HG03159 (cell line): ENCODE measurements around the gene NDRG3.
"Not testable (repeated sequence)": the region's sequence is repeated elsewhere in the genome, so short reads cannot be mapped to it uniquely, and the experiment has no call there.

ENCODE experiments used
- ATAC-seq: cut with Tn5 transposase; IDR thresholded peaks from one replicate; pipeline ENCODE4 v1.9.1; 2021; ENCODE audit warnings: mild to moderate bottlenecking, moderate library complexity; ENCODE audit not compliant: unreplicated experiment

NDRG3 gene

DNA sequence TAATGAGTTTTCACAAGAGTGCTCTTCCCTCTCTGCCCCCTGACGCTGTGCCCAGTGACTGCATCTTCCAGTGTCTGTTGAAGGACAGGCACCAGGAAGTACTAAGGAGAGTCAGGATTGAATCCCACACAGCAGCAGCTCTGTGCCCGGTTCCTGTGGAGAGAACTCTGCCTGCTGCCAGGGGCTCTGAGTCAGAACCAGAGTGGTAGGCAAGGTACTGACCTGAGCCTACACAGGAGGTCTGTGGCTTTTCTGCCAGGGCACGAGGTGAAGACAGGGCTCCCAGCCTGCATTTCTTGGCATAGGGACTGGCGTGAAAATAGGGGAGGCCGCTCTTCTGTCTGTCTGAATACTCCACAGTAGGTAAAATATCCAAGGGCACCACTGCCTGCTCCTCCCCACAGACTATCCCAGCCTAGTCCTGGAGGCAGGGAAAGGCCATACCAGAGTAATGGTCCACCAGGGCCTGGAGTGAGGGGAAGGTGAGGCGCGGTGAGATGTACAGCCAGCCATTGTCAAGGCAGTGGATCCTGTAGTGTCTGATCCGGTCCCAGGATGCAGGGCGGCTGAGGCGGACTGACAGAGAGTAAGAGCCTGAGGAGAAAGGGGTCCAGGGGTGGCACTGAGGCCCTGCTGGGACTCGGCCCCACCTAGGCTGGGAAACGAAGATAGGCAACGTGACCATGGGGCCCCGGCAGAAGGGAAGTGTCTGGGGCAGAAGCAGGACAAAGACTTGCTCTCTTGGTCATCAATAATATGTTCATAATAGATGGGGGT, 130.9 kb downstream of the NDRG3 start:
- ATAC-seq: no peak

DNA sequence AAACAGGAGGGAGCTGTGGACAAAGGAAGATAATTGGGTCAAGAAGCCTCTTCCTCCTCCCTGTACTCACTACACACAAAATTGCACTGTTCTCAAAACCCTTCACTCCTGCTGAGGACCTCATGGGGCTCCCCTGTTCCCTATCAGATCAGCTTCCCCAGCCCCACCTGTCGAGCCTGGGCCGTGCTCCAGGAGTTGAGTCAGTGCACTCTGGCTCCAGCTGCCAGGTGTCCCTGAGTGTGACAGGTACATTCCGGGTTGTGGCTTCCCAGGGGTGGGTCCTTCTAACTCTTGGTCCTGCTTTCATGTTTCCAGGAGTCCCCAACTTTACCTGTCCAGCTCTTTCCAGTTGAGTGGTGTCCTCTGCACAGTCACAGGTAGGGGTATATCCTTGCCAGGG, 131.9 kb downstream of the NDRG3 start:
- ATAC-seq: no peak

GRCh38 chr20:36611625-36612024, 134.3 kb downstream of the NDRG3 start:
- ATAC-seq: no peak

DNA sequence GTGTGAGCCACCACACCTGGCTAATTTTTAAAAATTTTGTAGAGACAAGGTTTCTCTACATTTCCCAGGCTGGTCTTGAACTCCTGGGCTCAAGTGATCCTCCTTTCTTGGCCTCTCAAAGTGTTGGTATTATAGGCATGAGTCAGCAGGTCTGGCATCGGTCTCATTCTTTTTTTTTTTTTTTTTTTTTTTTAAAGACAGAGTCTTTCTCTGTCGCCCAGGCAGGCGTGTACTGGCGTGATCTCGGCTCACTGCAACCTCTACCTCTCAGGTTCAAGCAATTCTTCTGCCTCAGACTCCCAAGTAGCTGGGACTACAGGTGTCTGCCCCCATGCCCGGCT, 137.5 kb downstream of the NDRG3 start:
- not testable (repeated sequence) for ATAC-seq

GRCh38 chr20:36607586-36608387, 138.1 kb downstream of the NDRG3 start:
- ATAC-seq: no peak

- ATAC-seq: no peak
Observed at GRCh38 chr20:36606158-36607066, 139.5 kb downstream of the NDRG3 start.

DNA sequence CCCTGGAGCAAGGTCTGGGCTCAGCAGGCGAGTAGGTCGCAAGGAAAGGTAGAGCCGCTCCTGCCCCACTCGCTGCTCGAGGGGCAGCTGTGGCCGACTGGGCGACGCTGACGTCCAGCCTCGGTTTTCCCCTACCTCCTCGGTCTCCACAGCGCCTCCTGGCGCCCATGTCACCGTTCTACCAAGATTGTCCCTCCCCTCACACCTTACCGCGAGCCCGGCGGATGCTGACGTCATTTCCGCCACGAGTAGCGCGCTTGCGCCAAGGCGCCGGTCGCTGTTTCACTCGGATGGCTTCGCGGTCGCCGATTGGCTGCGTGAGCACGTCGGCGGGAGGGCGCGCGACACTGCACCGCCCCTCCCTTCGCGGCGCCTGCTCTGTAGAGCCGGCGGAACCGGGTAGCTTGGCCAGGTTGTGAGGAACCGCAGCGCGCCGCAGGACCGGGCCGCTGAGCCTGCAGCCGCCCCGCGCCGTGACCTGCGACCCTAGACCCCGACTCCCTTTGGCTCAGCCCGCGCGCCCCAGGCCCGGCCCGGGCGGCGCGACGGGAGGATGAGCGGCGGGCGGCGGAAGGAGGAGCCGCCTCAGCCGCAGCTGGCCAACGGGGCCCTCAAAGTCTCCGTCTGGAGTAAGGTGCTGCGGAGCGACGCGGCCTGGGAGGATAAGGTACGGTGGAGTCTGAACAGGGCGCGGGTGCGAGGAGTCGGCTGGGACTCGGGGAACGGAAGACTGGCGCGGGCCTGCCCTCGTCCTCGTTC, 140.3 kb downstream of the NDRG3 start, which contains the start of gene RAB5IF:
Gene RAB5IF (plus strand): TSS at position 381 of the 759 bp plus-strand sequence. CDS start 173 bp downstream, at position 554.
- ATAC-seq: peak; percentile 79

GRCh38 chr20:36604952-36605398, 140.9 kb downstream of the NDRG3 start:
- ATAC-seq: peak; percentile 38
